Left renal cortex interstitium (tissue), 4 donors: Measurements from ENCODE around the gene UBD. TPM values are rescaled to one million over a fixed set of nuclear protein-coding genes. Genes with fewer than 3 reads are reported as not detected.

Experiments used
- DNase-seq, 4 donors: peaks; one replicate each; pipeline ENCODE4 v3.0.0-alpha.2; 2013; ENCODE audit warnings: low read depth in 4 of 4, low spot score in 2 of 4, missing footprints in 1 of 4
- polyA plus RNA-seq, 4 donors: library from polyadenylated mRNA; unstranded; fragments of 120-200 nt; gene quantifications; one replicate each; pipeline ENCODE4 v1.2.1, GENCODE V29; 2013; ENCODE audit not compliant: insufficient read length in 4 of 4

UBD gene
- 1 to 10 TPM in 2 of 4 donors, under 1 TPM in 2; 0.62 to 1.4 (median 1.0) TPM for polyA plus RNA-seq

- no peak for DNase-seq
These were observed at the start of gene UBD for GRCh38 chr6:29559524-29560287. Gene UBD, minus strand, starts transcription at chr6:29559732. Its CDS starts 31 bp downstream, at chr6:29559701.

GRCh38 chr6:29608131-29608530 is 48.6 kb upstream of the UBD start:
- DNase-seq, result no peak

GRCh38 chr6:29603930-29604329 is 44.4 kb upstream of the UBD start:
- no peak for DNase-seq

- no peak for DNase-seq
These were observed 43.9 kb upstream of the UBD start for GRCh38 chr6:29603456-29603855.

- no peak for DNase-seq
These were observed 43.2 kb upstream of the UBD start for GRCh38 chr6:29602564-29603361.

- DNase-seq, result no peak
These were observed 38.7 kb upstream of the UBD start for GRCh38 chr6:29598172-29598747.

GRCh38 chr6:29597184-29597583 is 37.7 kb upstream of the UBD start:
- no peak for DNase-seq

- no peak for DNase-seq
These were observed 36.9 kb upstream of the UBD start for GRCh38 chr6:29596381-29596900.

GRCh38 chr6:29593199-29593855 is 33.8 kb upstream of the UBD start:
- DNase-seq, result peak in 1 of 4 donors; percentile 3

- DNase-seq, result no peak
These were observed 32.1 kb upstream of the UBD start for GRCh38 chr6:29591677-29592076.

GRCh38 chr6:29590218-29590808 is 30.8 kb upstream of the UBD start:
- DNase-seq, result no peak

GRCh38 chr6:29589423-29590048 is 30.0 kb upstream of the UBD start:
- DNase-seq, result peak in 3 of 4 donors; percentile 11 to 27 (median 18)

GRCh38 chr6:29584821-29585220 is 25.3 kb upstream of the UBD start, which contains the start of gene OR2H2:
Gene OR2H2, plus strand, starts transcription at chr6:29585121. Its CDS starts 2,824 bp downstream, at chr6:29587945.
- DNase-seq, result no peak

- no peak for DNase-seq
These were observed 18.0 kb upstream of the UBD start for GRCh38 chr6:29577544-29577943.

- DNase-seq, result no peak
These were observed 16.5 kb upstream of the UBD start for GRCh38 chr6:29576056-29576455.

- no peak for DNase-seq
These were observed 8.5 kb upstream of the UBD start for GRCh38 chr6:29567991-29568390.

- no peak for DNase-seq
These were observed 8.0 kb upstream of the UBD start for GRCh38 chr6:29567541-29567940.

GRCh38 chr6:29566856-29567255 is 7.3 kb upstream of the UBD start:
- no peak for DNase-seq

GRCh38 chr6:29564875-29565274 is 5.3 kb upstream of the UBD start:
- DNase-seq, result no peak
